HL-60 (cell line): ENCODE results near the gene CCDC158.

Experiments used
- POLR2AphosphoS5 ChIP-seq: IDR thresholded peaks from 2 replicates; pipeline ENCODE4 v1.6.1; 2012; ENCODE audit warnings: low read depth
- SPI1 ChIP-seq: IDR thresholded peaks from 2 replicates; pipeline ENCODE4 v1.6.1; 2012; ENCODE audit warnings: low read depth, mild to moderate bottlenecking, borderline replicate concordance
- TF ChIP-seq, protein P1 (sequence below): IDR thresholded peaks from one replicate; pipeline ENCODE4 v1.5.1; 2011; ENCODE audit warnings: low read length, control low read depth, inconsistent platforms; ENCODE audit not compliant: insufficient read depth

DNA sequence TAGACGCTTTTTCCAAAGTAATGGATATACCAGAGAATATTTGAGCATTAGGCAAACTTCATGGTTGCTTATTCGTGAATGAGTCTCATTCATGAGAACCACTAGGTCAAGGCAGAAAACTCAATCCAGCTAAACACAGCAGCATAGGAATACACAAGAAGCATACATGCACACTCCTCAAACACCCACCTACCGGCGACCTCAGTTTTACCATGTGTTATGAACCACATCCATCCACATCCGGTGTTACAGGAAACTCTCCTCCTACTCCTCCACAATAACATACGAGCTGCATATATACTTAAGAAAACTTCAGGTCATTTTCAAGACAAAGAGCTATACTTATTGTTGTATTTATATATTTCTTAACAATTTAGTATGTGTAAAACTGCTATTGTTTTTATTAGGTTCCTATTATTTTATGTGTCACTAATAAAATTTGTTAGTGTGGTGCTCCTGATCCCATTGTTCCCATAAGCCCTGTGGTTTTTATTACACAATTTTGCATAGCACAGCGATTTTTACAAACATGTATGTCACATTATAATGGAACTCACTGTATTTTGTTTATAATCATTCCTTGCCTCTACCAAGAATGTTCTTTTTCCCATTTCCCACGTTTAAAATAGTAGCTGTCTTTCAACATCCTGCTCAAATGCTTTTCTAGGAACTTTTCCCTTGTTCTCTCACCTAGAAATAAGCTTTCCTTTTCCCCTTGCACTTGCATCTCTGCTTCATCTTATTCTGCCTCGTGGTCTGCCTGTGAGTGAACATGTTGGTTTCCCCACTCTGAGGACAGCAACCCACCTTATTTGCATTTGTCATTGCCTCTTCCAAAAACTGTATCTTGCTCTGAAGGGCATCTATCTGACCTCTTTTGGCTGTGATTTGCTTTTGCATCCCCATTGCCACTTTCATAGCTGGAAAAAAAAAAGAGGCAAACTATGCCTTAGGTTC, 66.1 kb downstream of the CCDC158 start:
- TF ChIP-seq, protein P1, sequence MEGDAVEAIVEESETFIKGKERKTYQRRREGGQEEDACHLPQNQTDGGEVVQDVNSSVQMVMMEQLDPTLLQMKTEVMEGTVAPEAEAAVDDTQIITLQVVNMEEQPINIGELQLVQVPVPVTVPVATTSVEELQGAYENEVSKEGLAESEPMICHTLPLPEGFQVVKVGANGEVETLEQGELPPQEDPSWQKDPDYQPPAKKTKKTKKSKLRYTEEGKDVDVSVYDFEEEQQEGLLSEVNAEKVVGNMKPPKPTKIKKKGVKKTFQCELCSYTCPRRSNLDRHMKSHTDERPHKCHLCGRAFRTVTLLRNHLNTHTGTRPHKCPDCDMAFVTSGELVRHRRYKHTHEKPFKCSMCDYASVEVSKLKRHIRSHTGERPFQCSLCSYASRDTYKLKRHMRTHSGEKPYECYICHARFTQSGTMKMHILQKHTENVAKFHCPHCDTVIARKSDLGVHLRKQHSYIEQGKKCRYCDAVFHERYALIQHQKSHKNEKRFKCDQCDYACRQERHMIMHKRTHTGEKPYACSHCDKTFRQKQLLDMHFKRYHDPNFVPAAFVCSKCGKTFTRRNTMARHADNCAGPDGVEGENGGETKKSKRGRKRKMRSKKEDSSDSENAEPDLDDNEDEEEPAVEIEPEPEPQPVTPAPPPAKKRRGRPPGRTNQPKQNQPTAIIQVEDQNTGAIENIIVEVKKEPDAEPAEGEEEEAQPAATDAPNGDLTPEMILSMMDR, result no peak
- TF ChIP-seq POLR2AphosphoS5, result no peak
- no peak for TF ChIP-seq SPI1
